Rectal smooth muscle tissue (tissue), 1 donor: ENCODE results near the gene NAT16.

Experiments
- H3K27ac ChIP-seq: one replicate; pipeline ENCODE4 v1.7.0; 2013; ENCODE audit warnings: low read depth, low read length, inconsistent platforms
- H3K27me3 ChIP-seq: one replicate; pipeline ENCODE4 v1.7.0; 2013; ENCODE audit warnings: low read length; ENCODE audit not compliant: control insufficient read depth, insufficient read depth
- H3K36me3 ChIP-seq: one replicate; pipeline ENCODE4 v1.7.0; 2013; ENCODE audit warnings: low read length; ENCODE audit not compliant: control insufficient read depth, insufficient read depth
- H3K4me1 ChIP-seq: one replicate; pipeline ENCODE4 v1.7.0; 2013; ENCODE audit warnings: low read length; ENCODE audit not compliant: control insufficient read depth, insufficient read depth
- H3K4me3 ChIP-seq: one replicate; pipeline ENCODE4 v1.7.0; 2013; ENCODE audit warnings: low read length
- H3K9ac ChIP-seq: one replicate; pipeline ENCODE4 v1.7.0; 2013; ENCODE audit warnings: low read length

NAT16 gene

DNA sequence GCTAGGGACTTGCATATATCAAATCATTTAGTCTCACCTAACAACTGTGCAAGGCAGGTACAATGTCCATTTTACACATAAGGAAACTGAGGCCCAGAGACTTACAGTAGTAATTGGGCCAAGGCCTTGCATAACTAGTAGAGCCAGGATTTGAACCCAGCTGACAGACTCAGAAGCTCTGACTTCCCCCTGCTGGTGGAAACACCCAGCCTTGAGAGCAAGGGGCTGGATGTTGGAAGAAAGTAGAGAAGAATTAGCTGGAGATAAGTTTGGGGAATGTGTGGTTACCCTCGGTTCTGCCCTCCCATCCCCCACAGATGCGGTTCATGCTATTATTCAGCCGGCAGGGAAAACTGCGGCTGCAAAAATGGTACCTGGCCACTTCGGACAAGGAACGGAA lies 23.8 kb downstream of the NAT16 start:
- Histone ChIP-seq H3K27ac (no peak overlapping the region), H3K27me3 (no peaks in the 10 kb centered on the region), H3K36me3 (peaks cover 9% of the 10 kb centered on the region), H3K4me1 (no peaks in the 10 kb centered on the region), H3K4me3 (no peak overlapping the region), H3K9ac (no peak overlapping the region)

DNA sequence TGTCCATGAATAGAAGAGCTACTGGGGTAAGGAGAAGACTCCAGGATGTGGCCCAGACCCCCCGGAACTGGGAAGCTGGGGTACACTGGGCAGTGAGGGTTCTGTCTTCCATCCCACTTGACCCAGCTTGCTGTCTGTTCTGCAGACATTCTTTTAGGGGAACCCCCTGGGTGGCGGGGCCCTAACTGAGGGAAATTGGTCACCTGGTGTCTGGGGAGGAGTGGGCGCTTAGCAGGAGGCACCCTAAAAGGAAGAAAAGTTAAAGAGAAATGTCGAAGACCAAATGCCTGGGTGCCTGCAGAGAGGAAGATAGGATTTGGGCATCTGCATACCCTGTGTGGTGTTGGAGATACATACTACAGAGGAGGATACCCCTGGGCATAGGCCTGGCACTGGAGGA lies 24.8 kb downstream of the NAT16 start:
- H3K4me1 ChIP-seq: no peaks in the 10 kb centered on the region
- H3K9ac ChIP-seq: no peak overlapping the region
- peaks cover 7% of the 10 kb centered on the region for H3K36me3 ChIP-seq
- H3K27me3 ChIP-seq: no peaks in the 10 kb centered on the region
- H3K27ac ChIP-seq: no peak overlapping the region
- H3K4me3 ChIP-seq: peak overlapping the region; percentile 68

DNA sequence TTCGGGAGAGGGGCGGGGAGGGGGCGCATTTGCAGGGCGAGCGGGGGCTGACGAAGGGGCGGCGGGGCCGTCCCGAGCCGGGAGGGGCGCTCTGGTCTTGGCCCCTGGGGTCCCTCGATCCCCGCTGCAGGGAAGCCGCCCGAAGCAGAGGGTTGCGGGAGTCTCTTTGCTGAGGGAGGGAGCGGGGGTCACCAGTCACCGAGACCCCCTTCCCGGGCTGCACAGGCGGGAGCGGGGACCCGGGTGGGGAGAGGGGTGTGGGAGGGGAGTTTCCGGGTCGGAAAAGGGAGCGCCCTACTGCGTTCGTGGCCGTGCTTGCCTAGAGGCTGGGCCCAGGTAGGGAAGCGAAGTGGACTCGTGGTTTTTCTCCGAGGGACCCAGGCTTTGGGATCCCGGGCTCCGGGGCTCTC lies 25.4 kb downstream of the NAT16 start:
- Histone ChIP-seq H3K4me1 (no peaks in the 10 kb centered on the region), H3K27me3 (no peaks in the 10 kb centered on the region), H3K4me3 (peak overlapping the region; percentile 68), H3K9ac (no peak overlapping the region), H3K27ac (no peak overlapping the region), H3K36me3 (peaks cover 6% of the 10 kb centered on the region)

DNA sequence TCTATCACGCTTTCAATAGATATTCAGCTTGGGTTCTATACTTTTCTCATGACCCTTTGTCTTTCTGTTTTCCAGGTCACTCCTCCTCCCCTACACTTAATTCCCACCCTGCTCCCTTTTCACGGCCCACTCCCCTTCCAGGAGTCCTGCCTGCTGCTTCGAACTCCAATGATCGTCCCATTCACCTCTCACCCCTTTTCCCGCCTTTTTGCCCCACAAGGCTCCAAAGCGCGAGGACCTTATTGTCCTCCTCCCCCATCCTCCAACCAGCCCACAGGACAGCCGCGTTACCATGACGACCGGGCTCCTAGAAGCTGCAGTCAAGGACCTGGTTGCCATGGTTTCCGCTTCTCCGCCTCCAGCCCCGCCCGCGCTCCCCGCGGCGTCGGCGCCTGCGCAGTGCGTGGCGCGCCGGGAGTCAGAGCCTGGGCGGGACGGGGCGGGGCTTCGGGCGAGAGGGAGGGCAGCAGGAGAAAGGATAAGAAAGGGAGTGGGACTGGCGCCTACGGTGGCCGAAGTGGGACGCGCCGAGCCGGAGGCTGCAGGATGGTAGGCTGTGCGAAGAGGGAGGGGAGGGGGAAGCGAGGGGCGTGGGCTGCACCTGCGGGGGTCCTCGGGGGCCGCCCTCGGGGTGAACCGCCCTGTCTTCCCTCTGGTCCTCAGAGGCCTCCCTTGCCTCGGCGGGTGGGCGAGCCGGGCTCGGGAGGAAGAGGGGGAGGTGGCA lies 26.0 kb downstream of the NAT16 start, which contains the start of gene AP1S1:
Gene AP1S1 (plus strand): TSS at position 508 of the 724 bp plus-strand sequence. CDS start 39 bp downstream, at position 547.
- Histone ChIP-seq H3K4me3 (peak within 1 kb of the TSS; percentile 68), H3K27ac (no peak within 1 kb of the TSS), H3K27me3 (no peaks in the 10 kb centered on the region), H3K4me1 (no peaks in the 10 kb centered on the region), H3K36me3 (peaks cover 2% of the 10 kb centered on the region), H3K9ac (no peak within 1 kb of the TSS)

DNA sequence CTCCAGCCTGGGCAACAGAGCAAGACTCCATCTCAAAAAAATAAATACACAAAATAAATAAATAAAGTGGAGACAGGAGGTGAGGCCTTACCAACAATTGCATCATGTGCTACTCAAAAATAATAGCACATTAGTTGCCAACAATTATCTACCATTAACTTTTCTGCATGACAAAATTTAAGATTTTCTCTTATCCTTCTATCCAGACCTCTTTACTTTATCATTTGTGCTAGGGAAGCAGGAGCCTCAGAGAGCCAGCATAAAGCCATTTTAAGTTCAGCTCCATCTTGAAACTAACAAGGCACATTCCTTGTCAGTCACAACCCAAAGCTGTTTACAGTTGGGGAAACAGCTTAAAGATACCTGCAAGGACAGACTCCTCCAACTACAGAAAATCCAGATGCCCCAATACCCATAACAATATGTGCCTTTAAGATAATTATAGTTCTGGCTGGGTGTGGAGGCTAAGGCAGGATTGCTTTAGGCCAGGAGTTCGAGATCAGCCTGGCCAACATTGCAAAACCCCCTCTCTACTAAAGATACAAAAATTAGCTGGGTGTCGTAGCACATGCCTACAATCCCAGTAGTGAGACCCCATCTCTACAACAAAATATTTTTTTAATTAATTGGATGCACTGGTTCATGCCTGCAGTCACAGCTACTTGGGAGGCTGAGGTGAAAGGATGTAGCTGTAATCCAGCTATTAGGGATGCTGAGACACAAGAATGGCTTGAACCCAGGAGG lies 28.0 kb downstream of the NAT16 start:
- Histone ChIP-seq H3K36me3 (no peaks in the 10 kb centered on the region), H3K27me3 (no peaks in the 10 kb centered on the region), H3K4me1 (no peaks in the 10 kb centered on the region), H3K4me3 (no peak overlapping the region), H3K27ac (no peak overlapping the region), H3K9ac (no peak overlapping the region)

DNA sequence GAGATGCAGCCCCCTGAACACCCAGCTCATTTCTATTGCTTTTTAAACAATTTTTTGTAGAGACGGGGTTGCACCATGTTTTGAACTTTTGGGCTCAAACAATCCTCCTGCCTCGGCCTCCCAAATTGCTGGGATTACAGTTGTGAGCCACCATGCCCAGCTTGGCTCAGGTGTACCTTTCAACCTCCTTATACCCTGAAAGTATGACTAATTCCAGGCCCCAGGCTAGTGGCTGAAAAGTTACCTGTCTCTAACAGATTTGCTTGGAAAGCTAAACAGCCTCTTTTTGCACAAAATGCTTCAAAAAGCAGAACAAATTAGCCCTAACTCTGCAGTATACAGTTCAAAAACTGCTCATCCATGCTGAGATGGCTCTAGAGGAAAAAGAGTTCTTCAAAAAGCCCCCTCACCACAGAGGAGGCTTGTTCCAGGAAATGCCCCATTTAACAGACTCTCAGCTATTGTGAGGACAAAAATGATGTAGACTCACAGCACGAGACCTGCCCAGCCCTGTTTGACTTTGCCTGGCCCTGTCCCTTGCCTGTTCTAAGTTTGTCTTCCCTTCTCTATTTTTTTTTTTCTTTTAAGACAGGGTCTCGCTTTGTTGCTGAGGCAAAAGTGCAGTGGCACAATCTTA lies 39.2 kb downstream of the NAT16 start:
- Histone ChIP-seq H3K36me3 (no peaks in the 10 kb centered on the region), H3K27ac (no peak overlapping the region), H3K4me3 (no peak overlapping the region), H3K9ac (no peak overlapping the region), H3K4me1 (no peaks in the 10 kb centered on the region), H3K27me3 (no peaks in the 10 kb centered on the region)

GRCh38 chr7:101140339-101140699 lies 39.8 kb downstream of the NAT16 start:
- Histone ChIP-seq H3K9ac (no peak overlapping the region), H3K4me3 (no peak overlapping the region), H3K4me1 (no peaks in the 10 kb centered on the region), H3K27me3 (no peaks in the 10 kb centered on the region), H3K27ac (no peak overlapping the region), H3K36me3 (no peaks in the 10 kb centered on the region)

DNA sequence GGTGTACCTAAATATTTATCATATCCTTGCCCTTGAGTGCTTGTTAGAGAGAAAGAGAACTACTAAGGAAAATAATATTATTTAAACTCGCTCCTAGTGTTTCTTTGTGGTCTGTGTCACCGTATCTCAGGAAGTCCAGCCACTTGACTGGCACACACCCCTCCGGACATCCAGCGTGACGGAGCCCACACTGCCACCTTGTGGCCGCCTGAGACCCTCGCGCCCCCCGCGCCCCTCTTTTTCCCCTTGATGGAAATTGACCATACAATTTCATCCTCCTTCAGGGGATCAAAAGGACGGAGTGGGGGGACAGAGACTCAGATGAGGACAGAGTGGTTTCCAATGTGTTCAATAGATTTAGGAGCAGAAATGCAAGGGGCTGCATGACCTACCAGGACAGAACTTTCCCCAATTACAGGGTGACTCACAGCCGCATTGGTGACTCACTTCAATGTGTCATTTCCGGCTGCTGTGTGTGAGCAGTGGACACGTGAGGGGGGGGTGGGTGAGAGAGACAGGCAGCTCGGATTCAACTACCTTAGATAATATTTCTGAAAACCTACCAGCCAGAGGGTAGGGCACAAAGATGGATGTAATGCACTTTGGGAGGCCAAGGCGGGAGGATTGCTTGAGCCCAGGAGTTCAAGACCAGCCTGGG lies 41.8 kb downstream of the NAT16 start:
- Histone ChIP-seq H3K4me3 (peak overlapping the region; percentile 33), H3K9ac (no peak overlapping the region), H3K4me1 (no peaks in the 10 kb centered on the region), H3K36me3 (no peaks in the 10 kb centered on the region), H3K27me3 (no peaks in the 10 kb centered on the region), H3K27ac (no peak overlapping the region)

DNA sequence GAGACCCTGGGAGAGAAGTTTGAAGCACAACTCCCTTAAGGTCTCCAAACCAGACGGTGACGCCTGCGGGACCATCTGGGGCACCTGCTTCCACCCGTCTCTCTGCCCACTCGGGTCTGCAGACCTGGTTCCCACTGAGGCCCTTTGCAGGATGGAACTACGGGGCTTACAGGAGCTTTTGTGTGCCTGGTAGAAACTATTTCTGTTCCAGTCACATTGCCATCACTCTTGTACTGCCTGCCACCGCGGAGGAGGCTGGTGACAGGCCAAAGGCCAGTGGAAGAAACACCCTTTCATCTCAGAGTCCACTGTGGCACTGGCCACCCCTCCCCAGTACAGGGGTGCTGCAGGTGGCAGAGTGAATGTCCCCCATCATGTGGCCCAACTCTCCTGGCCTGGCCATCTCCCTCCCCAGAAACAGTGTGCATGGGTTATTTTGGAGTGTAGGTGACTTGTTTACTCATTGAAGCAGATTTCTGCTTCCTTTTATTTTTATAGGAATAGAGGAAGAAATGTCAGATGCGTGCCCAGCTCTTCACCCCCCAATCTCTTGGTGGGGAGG lies 42.4 kb downstream of the NAT16 start:
- Histone ChIP-seq H3K9ac (no peak overlapping the region), H3K4me1 (no peaks in the 10 kb centered on the region), H3K27ac (no peak overlapping the region), H3K36me3 (no peaks in the 10 kb centered on the region), H3K4me3 (no peak overlapping the region), H3K27me3 (no peaks in the 10 kb centered on the region)

DNA sequence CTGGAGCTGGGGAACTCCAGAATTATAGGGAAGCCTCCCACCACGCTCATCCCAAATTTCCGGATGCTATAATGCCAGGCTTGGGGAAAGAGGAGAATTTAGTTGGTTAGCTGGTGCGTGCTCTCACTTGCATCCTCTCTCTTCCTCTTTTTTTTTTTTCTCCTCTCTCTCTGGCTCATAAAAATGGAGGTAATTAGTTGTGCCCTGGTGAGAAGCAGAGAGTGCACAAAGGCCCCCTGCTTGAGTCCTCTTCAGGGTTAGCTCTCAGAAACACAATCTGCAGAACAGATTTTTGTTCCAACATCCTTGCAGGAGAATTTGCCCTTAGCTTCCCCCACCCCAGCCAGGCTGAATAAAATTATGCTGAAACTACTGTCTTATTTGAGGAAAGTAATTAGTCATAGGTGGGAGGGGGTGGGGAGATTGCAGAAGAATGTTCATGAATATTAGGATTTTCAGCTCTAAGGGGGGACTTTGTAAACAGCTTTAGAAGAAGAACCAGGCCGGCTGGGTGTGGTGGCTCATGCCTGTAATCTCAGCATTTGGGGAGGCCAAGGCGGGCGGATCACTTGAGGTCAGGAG lies 45.6 kb downstream of the NAT16 start:
- Histone ChIP-seq H3K9ac (no peak overlapping the region), H3K27me3 (no peaks in the 10 kb centered on the region), H3K27ac (no peak overlapping the region), H3K4me3 (no peak overlapping the region), H3K36me3 (no peaks in the 10 kb centered on the region), H3K4me1 (no peaks in the 10 kb centered on the region)

GRCh38 chr7:101133621-101134398 lies 46.3 kb downstream of the NAT16 start:
- no peaks in the 10 kb centered on the region for H3K4me1 ChIP-seq
- H3K27ac ChIP-seq: no peak overlapping the region
- no peak overlapping the region for H3K9ac ChIP-seq
- no peak overlapping the region for H3K4me3 ChIP-seq
- H3K27me3 ChIP-seq: no peaks in the 10 kb centered on the region
- H3K36me3 ChIP-seq: no peaks in the 10 kb centered on the region
